ENCODE data around the gene PARVA.
A peak's percentile ranks its signal among the peaks of the same experiment; 100 is the strongest.
"Not testable (repeated sequence)": the region's sequence is repeated elsewhere in the genome, so short reads cannot be mapped to it uniquely, and the experiment has no call there.

Gene PARVA, protein sequence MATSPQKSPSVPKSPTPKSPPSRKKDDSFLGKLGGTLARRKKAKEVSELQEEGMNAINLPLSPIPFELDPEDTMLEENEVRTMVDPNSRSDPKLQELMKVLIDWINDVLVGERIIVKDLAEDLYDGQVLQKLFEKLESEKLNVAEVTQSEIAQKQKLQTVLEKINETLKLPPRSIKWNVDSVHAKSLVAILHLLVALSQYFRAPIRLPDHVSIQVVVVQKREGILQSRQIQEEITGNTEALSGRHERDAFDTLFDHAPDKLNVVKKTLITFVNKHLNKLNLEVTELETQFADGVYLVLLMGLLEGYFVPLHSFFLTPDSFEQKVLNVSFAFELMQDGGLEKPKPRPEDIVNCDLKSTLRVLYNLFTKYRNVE

DNA sequence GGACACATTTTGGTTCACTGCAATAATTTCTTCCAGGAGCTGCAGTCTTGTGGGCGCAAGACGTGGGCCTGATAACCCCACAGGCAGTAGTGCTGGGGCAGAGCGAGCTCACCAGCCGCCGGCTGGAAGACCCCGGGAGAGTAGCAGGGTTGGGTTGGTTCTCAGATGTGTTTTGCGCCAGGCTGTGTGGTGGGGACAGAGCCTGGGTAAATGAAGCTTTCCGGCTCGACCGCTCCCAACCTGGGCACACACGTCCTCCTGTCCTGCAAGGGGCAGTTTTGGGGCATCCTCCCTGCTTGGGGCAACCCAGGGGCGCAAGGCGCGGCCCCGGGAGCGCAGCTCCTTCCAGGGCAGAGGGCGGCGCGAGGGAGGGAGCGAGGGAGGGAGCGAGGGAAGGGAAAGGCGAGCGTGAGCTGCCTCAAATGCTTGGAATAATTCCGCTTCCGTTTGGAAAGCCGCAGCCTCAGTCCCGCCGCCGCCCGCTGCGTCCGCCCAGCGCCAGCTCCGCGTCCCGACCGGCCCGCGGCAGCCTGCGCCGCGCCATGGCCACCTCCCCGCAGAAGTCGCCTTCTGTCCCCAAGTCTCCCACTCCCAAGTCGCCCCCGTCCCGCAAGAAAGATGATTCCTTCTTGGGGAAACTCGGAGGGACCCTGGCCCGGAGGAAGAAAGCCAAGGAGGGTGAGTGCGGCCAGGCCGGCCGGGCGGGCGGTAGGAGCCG lies at the start of gene PARVA:
TSS of gene PARVA (plus strand) at position 466 of the 718 bp plus-strand sequence. CDS start at position 543, 77 bp downstream.
- peak; percentile 34 for DNase-seq

DNA sequence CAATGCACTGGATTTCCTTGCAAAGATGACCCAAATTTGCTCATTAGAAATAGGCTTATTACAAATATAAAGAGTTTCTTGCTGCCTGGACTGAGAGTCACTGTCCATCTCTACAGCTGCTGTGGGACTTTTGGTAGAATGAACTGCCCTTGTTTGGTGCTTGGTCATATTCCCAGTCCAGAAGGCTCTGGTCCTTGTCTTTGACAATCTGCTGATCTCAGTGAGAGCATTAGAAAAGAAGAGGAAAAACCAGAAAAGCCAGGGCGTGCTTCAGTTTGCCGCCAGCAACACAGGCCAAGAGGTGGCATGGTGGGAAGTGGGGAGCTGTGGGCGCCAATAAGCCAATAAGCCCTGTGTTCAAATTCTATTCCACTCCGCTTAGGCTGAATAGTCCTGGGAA lies 48.2 kb upstream of the PARVA start:
- no peak for DNase-seq

DNA sequence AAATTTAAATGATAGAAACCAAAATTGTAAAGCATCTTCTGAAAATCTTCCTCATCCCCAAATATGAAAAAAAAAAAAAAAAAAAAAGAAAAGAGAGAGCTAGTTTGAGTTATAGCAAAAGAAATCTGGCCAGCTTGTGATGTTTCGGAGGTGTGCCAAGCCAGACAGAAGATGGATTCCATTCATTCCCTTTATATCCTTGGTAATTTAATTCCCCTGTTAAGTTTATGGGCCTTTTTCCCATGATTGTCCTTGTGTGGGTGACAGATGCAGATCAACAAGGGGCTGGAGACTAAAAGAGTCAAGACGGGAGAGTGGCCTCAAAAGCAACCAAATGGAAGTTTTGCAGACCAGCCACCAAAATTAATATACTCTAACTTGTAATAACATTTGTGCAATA lies 47.6 kb upstream of the PARVA start:
- DNase-seq, result peak; percentile 9

DNA sequence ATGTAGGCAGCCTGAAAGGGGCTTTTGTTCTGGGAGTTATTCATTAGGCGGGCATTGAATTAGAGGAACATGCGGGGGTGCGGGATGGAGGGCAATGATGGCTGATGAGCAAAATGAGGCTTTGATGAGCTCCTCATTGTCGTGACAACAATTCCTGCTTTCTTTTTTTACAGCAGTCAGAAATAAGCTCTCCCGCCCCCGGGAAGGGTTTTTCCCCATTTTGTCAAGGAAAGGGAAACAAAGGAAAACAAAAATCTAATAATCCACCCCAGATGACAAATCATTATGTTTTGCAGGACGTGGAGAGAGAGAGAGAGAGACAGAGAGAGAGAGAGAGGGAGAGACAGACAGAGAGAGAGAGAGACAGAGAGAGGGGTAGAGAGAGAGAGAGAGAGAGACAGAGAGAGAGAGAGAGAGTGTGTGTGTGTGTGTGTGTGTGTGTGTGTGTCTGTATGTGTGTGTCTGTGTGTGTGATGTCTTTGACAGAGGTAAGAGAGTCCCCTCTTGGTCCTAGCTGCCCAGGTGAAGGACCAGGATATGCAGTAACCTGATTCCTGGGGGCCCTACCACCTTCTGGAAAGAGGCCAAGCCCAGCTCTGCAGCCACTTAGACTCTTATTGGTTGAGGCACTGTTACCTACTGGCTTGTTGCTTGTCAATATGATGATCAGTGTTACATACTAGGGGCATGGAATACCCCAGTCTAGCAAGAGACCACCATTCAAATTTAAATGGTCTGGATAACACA lies 46.7 kb upstream of the PARVA start:
- peak; percentile 41 for DNase-seq

DNA sequence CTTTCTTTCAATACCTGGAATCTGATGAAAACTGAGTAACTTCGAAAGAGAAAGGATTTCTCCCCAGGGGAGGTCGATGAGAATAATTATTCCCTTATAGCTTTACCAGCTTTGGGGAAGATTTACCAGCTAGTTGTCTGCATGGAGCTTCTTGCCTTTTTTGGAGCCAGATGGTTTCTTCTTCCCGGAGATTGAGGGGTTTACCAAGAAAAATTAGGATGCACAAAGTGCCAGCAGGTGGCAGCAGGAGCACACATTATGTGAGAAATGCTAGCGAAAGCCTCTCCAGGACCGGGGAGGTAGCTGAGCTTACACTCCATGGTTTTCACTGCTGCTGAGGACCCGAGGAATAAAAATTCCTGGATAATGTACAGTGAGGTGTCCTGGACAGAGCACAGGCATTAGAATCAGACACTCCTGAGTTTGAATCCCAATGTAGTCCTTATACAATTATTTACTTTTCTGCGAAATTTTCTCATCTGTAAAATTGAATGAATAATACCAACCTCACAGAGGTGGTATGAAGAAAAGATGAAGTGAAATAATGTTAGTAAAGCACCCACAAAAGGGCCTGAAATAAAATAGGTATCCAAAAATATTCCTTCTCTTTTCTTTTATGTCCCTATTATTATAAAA lies 46.0 kb upstream of the PARVA start:
- peak; percentile 94 for DNase-seq

DNA sequence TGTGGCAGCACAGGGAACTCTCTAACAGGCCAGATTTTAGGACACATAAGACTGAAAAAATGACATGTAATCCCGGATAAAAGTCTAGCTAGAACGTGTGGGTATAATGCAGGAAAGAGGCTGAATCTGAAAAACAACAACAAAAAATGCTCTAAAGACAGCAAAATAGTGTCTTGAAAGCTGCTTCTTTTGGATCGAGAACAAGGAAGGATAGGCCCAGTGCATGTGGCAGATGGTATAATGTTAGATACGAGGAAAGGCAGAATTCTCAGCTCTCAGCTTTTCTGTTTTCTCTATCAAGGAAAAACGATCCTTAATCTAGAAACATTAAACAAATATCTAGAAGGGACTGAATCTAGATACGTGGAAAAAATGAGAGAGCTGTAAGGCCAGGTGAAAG lies 33.8 kb upstream of the PARVA start:
- no peak for DNase-seq

DNA sequence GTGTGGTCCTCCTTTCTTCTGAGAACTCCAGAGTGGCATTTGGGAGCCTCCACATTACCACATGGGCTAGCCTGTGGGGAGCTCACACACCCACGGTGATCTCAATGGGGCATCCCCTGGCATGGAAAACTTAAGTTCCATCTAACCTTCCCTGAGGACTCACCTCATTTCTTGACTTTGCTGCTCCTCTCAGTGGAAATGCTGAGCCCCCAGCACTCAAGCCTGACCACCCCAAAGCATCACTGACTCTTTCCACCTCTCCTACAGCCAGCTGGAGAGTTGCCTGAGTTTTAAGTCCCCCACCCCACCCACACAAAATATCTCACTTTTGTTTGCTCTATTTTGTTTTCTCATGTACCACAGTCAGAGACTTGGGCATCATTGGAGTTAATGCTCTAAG lies 23.8 kb upstream of the PARVA start:
- no peak for DNase-seq

DNA sequence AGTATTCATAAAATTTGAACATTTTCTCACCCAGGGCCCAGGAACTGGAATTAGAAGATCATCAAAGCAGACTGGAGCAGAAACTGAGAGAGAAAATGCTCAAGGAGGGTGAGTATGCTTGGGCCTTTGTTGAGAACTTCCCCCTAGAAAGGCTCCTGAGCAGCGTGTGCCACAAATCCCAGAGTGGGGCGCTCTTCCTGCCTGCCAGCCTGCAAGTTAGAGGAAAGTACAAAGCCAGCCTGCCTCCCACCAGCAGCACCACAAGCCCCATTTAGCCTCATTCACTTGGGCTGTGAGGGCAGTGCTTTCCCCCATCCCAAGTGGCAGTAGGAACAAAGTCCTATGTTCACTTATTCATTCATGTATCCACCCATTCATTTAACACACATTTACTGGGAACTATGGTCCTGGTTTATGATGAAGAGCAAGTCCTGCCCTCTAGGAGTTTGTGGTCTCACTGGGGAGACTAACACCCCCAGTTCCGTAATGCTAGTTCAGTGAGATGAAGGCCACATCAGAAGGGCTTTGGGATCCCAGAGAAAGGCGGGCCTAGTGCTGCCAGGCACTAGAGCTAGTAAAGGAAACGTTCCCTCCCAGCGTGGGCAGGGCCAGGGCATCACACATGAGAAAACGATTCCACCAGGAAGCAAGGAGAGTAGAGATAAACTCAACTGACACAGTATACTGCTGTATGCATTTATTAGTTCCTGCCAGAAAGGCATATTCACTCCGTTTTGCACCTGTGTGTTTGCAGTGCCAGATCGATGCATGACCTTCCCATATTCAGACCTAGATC lies 22.4 kb upstream of the PARVA start:
- DNase-seq, result no peak

DNA sequence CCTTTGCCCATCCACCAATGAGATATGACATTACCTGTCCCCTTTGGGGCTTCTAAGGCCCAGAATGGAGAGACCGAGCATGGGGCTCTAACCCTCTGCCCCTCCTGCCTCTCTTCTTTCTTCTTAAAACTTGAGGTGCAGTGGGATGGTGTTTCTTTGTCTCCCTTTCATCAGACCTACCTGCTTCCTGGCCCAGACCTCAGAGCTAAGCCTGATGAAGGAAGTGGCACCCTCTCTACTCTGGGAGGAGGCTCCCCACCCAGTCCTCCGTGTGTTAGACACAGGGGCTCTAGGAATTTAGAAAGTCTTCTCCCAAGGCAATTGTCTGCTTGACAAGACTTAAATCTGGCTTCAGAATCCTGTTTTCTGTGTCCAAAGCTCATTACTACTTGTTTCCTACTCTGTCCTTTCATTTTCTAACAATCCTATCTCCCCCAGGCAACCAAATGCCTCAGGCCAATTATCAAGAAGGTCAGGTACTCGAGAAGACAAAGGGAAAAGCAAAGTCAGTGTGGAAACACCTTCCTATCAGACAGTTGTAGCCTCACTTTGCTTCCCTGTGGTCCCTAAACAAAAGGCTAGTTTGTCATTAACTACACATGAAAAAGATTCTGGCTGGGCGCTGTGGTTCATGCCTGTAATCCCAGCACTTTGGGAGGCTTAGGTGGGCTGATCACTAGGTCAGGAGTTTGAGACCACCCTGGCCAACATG lies 20.3 kb upstream of the PARVA start:
- DNase-seq, result no peak

DNA sequence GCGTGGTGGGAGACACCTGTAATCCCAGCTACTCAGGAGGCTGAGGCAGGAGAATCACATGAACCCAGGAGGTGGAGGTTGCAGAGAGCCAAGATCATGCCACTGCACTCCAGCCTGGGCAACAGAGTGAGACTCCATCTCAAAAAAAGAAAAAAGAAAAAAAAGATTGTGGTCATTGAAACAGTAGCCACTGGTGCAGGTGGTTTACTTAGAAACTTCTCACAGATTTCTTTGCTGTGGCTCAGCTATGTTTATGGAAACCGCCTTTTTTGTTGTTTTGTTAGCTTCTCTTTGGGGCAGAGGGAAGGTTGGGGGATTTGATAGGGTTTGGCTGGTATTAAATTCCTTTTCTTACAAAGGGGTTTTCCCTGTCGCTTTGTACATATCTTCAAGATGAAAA lies 19.7 kb upstream of the PARVA start:
- not testable (repeated sequence) for DNase-seq

DNA sequence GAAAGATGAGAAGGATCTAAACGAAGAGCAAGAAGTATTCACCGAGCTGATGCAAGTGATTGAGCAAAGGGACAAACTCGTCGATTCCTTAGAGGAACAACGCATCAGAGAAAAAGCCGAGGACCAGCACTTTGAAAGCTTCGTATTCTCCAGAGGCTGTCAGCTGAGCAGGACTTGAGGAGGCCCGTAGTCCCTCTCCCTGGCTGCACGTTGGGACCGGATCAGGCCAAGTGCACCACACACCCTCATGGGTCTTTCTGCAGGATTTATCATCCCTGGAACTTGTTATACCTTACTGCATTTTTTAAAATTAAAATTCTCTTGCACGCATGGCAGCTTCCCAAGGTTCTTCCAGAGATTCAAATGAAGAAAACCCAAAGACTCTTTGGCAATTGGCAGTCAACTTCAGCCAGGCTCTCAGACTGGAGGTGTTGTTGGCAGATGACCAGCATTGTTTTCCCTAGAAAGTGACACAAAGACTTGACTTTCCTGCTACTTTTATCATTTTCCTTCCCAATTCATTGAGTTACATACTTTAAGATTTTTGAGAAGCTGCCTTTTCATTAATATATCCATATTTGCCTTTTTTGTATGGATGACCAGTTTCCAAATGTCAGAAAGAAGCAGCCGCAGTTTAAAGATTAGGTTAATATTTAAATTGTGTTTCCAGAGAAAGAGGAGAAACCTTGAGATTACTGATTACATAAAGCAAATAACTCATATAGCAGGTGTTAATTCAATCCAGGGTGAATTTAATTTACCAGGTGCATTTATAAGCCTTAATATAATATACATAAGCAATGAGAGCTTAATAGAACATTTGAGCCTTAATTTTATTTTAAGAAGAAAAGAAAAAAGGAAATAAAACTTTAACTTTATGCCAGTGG lies 18.8 kb upstream of the PARVA start:
- no peak for DNase-seq

DNA sequence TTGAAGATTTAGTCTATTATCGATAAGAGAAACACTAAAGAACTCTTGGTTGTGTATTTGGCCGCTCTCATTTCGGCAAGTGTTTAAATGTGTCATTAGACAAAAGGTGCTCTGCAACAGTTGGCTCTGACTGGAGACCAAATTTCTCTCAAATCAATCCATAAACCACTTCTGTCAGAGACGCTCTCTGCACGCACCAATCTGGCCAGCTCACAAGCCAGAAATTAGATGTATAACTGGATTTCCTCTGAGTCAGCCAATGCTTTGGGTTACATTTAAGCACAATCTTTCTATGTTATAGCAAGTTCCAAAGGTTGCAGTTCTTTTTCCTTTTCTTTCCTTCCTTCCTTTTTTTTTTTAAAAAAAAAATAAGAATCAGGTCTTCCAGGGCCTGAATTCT lies 17.6 kb upstream of the PARVA start:
- DNase-seq, result peak; percentile 24

DNA sequence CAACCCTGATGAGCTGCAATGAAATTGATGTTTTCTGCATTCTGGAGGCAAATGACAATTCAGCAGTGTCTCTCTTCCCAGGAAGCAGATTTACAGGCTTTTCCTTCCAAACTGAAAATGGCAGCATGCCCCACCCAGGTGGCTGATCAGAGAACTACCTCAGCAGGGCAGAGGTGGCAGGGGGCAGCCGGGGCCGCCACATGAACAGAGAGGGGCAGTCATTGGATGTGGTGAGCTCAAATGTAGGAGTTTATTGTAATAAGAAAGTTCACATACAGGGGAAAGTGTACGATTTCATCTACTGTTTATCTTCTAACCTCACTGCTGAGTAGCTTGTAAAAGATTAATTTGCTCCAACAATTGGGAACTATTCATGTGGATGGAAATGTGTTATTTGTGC lies 15.7 kb upstream of the PARVA start:
- no peak for DNase-seq

DNA sequence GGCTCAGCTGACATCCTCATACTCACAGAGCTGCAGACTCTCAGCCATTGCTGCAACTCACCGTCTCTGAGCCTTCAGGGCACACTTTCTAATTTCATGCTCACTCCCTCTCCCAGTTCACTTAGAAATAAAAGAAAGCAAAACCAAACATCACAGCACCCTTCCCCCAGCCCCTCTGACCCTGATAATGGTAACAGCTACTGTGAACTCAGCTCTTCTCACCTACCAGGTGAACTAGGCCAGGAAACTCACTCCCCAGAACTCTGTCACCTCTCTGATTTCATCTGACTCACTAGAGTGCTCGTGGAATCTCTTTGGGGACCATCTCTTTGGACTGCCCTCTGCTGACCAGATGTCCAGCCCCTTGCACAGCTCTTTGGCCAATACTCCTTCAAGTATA lies 14.5 kb upstream of the PARVA start:
- no peak for DNase-seq

DNA sequence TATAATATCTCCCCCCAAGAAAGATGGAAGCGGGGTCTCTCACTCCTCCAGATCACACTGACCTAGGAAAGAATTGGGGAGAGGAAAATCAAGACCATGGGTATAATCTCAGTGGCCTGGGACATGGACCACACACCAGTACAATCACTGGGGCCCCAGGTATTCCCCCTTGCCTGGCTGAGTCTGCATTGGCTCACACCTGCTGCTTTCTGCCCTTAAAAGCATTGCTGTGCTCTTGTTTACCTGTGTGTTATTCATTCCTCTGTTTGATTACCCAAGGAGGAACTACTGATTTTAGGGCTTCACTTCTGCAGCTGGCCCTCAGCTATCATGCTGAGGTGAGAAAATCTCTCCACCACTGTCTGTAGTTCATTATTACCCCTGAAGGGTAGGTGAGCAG lies 14.0 kb upstream of the PARVA start:
- DNase-seq, result no peak

DNA sequence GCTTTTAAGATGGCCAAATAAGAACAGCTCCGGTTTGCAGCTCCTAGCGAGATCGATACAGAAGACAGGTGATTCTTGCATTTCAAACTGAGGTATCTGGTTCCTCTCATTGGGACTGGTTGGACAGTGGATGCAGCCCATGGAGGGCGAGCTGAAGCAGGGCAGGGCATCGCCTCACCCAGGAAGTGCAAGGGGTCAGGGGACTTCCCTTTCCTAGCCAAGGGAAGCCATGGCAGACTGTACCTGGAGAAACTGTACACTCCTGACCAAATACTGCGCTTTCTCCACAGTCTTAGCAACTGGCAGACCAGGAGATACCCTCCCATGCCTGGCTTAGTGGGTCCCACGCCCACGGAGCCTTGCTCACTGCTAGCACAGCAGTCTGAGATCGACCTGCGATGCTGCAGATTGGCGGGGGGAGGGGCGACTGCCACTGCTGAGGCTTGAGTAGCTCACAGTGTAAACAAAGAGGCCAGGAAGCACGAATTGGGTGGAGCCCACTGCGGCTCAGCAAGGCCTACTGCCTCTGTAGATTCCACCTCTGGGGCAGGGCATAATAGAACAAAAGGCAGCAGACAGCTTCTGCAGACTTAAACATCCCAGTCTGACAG lies 11.3 kb upstream of the PARVA start:
- peak; percentile 67 for DNase-seq

DNA sequence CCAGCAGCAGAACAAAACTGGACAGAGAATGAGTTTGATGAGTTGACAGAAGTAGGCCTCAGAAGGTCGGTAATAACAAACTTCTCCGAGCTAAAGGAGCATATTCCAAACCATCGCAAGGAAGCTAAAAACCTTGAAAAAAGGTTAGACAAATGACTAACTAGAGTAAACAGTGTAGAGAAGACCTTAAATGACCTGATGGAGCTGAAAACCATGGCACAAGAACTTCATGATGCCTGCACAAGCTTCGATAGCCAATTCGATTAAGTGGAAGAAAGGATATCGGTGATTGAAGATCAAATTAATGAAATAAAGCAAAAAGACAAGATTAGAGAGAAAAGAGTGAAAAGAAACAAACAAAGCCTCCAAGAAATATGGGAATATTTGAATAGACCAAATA lies 10.3 kb upstream of the PARVA start:
- not testable (repeated sequence) for DNase-seq

DNA sequence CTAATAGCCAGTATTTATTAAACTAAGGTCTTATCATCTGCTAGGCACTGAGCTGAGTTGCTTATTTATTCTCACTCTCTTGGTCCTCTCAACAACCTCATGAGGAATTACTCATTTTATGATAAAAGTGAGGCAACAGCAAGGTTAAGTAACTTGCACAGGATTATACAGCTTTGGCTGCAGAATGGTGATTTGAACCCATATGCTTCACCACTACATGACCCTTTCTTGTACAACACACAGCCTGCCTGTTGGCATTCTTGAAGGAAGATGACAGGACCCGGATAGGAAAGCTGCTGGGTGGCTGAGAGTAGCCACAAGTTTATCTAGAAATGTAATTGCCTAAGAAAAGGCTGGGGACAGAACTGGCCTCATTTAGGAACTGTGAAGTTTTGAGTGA lies 5.3 kb upstream of the PARVA start:
- no peak for DNase-seq

DNA sequence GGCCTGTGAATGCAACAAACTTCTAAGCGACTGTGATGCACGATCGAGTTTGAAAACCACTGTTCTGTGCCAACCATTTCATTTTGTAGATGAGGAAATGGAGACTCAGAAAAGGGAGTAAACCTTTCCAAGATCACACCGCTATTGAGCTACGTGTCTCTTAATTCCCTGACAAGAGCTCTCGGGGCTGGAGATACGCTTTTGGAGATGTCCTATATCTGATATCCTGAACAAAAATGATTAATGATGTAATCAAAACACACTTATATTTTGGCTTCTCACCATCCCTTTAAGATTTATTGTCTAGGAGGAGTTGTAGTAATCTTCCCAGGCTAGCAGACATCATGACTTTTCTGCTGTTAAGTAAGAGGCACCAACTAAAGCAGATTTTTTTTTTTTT lies 1.7 kb upstream of the PARVA start:
- no peak for DNase-seq
